ENCODE results near the gene BTNL8. TPM values are rescaled to one million over a fixed set of nuclear protein-coding genes. Genes with fewer than 3 reads are reported as not detected.

BTNL8 gene
- total RNA-seq, 1 donor from 2014 or later = not detected

DNA sequence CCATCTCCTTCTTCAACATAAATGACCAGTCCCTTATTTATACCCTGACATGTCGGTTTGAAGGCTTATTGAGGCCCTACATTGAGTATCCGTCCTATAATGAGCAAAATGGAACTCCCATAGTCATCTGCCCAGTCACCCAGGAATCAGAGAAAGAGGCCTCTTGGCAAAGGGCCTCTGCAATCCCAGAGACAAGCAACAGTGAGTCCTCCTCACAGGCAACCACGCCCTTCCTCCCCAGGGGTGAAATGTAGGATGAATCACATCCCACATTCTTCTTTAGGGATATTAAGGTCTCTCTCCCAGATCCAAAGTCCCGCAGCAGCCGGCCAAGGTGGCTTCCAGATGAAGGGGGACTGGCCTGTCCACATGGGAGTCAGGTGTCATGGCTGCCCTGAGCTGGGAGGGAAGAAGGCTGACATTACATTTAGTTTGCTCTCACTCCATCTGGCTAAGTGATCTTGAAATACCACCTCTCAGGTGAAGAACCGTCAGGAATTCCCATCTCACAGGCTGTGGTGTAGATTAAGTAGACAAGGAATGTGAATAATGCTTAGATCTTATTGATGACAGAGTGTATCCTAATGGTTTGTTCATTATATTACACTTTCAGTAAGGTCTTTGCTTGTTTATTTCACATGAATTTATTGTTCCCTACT is 51.5 kb downstream of the BTNL8 start:
- no peak for DNase-seq (ENCODE audit: extremely low read depth, low read depth, low spot score)

DNA sequence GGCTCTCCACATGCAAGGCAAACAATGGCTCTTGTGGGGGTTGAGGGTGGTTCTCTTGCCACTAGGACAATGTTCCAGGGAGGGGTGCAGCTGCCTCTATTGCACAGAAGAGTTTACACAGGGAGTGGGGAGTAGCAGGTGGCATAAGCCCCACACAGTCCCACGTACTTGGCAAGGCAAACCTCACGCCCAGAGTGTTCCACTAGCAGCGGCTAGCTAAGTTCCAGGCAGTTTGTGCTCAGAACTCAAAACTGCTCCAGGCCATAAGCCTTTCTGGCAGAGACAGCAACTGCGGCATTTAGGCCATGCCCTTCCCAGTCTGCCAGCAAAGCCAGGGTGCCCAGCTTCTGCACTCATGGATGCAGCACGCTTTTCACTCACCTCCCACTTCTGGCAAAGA is 60.7 kb downstream of the BTNL8 start:
- no peak for DNase-seq (ENCODE audit: extremely low read depth, low read depth, low spot score)

DNA sequence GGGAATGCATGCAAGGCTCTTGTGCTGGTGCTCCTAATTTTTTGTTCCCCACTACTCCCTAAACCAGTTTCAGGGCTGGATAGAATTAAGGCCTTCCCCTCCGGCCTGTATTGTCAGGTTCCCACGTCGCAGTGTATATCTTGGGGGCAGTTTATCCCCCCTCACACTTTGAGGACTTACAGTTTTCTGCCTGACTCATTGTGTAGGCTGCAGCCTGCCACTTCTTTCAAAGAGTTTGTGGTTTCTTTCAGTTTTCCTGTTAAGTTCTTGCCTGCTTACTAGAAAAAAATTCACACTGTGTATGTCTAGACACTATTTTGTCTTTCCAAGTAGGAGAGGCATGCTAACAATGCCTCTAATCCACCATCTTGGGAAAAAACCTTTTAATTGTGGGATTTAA is 61.2 kb downstream of the BTNL8 start:
- DNase-seq (ENCODE audit: extremely low read depth, low read depth, low spot score) = no peak

DNA sequence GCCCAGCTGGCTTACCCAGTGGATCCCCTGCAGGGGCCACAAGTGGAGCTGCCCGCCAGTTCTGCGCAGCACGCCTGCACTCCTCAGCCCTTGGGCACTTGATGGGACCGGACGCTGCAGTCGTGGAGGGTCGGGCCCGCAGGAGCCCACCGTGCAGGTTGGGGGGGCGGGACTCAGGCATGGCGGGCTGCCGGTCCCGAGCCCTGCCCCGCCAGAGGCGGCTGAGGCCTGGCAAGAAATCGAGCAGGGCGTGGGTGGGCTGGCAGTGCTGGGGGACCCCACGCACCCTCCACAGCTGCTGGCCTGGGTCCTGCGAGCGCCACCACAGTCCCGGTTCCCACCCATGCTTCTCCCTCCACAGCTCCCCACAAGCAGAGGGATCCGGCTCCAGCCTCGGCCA is 70.4 kb downstream of the BTNL8 start:
- no peak for DNase-seq (ENCODE audit: extremely low read depth, low read depth, low spot score)

DNA sequence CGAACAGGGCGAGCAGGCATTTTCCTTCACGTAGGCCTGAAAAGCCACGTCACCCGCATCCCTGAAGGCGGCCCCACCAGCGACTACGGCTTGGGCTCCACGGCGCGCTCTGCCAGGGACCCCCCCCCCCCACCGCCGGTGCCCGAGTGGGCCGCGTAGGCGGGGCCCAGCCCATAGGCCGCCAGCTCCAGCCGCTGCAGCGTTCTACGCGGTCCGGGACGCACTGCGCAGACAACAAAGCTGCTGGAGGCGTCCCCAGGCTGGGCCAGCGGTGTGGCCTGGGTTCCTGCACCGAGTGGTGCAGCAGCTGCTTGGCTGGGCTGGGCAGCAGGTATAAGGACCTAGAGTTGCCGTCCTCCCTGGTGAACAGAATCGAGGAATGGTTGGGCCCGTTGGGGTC is 71.4 kb downstream of the BTNL8 start:
- no peak for DNase-seq (ENCODE audit: extremely low read depth, low read depth, low spot score)

DNA sequence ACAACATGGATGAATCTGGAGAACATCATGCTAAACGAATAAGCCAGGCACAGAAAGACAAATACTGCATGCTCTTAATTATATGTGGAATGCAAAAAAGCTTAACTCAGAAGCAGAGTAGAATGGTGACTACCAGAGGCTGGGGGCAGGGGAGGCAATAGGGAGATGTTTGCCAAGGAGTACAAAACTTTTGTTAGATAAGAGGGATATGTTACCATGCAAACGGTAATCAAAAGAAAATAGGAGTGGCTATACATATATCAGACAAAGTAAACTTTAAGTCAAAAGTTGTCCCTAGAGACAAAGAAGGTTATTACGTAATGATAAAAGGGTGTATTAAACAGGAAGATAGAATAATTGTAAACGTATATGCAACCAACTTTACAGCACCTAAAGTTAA is 71.9 kb downstream of the BTNL8 start:
- no peak for DNase-seq (ENCODE audit: extremely low read depth, low read depth, low spot score)

DNA sequence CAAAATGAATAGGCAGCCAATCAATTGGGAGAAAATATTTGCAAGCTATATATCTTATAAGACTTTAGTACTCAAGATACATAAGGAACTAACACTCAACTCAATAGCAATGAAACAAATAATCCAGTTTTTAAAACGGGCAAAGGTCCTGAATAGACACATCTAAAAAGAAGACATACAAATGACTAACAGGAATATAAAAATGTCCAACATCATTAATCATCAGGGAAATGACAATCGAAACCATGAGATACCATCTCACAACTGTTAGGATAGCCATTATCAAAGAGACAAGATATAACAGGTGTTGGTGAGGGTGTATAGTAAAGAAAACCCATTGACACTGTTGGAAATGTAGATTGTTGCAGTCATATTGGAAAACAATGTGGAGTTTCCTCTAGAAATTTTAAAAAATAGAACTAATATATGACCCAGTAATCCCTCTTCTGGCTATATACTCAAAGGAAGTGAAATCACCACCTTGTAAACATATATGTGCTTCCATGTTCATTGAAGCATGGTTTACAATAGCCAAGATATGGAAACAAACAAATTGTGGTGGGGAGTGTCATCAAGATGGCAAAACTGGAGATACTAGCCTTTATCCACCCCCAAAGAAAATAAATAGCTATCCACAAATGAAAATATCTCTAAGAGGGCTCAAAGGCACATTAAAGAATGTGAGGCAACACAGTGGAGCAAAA is 75.8 kb downstream of the BTNL8 start:
- DNase-seq (ENCODE audit: extremely low read depth, low read depth, low spot score) = no peak

DNA sequence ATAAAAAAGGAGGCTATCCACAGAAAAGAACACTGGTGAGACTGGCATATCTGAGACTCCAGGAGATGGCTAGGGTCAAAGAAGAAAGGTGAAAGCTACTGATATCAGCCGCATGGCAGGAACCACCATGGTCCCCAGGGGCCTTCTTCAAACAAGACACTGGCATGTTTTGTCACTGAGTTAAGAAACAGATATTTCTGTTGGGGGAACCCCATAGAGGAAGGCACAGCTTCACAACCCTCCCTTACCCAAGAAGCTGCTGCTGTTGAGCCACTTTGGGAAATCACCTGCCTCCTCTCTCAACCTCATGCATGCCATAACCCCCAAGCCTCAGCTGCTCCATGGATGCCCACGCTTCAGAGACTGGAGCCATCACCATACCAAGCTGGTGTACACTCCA is 76.4 kb downstream of the BTNL8 start:
- DNase-seq (ENCODE audit: extremely low read depth, low read depth, low spot score) = no peak

DNA sequence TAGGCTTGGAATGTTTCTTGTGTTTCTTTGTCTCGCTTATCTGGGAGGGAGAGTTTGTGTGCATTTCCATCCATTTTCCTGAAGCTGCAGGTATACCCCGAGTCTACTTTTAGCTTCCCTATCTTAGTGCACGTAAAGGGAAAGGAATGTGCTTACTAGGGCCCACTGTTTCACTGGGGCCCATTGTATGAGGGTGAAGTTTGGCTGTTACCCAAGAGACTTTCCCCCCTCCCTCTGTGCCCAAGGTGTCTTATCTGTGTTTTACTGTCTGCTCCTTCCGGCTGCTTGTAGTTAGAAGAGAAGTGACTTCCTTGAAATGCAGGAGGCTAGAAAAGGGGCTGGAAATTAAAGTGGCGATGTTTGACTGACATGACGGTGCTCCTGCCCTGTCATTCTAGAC is 77.6 kb downstream of the BTNL8 start:
- no peak for DNase-seq (ENCODE audit: extremely low read depth, low read depth, low spot score)

DNA sequence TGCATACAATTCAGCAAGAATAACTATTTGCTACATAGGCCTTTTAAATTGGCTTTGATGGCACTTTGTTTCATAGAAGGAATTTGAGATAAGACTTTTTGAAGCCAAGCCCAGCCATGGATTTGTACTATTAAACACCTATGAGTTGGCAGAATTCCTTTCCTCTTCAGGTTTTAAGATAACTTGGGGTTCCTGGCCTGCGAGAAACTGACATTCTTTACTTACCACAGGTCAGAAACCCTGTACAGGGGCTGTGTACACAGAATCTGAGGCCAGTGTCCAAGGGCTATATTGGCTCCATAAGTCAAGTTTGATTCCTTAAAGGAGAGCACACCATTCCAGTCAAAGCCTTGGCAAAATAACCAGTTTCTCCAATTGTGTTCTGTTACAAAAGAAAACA is 78.9 kb downstream of the BTNL8 start:
- no peak for DNase-seq (ENCODE audit: extremely low read depth, low read depth, low spot score)

DNA sequence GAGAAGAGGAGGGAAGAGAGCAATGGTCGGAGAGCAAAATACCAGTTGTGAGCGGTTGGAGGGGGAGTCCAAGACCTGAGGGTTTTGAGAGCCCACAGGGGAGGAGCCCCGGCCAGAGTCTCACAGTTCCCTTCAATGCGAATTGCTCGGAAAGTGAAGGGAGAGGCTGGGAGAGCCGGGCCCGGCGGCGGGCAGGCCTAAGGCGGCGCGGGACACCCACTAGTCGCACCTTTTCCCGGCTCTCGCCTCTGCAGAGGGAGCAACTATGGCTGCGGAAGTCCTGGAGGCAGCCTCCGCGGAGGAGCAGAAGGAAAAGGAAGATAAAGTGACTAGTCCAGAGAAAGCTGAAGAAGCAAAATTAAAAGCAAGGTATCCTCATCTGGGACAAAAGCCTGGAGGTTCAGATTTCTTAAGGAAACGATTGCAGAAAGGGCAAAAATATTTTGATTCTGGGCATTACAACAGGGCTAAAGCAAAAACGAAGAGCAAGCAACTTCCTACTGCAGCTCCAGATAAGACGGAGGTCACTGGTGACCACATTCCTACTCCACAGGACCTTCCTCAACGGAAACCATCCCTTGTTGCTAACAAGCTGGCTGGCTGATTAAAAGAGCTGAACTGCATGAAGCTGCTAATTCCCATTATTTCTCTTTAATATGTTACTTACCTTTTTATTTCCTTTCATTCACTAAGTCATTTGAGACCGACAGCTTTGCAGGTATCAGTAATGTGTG is 83.2 kb downstream of the BTNL8 start:
- no peak for DNase-seq (ENCODE audit: extremely low read depth, low read depth, low spot score)

DNA sequence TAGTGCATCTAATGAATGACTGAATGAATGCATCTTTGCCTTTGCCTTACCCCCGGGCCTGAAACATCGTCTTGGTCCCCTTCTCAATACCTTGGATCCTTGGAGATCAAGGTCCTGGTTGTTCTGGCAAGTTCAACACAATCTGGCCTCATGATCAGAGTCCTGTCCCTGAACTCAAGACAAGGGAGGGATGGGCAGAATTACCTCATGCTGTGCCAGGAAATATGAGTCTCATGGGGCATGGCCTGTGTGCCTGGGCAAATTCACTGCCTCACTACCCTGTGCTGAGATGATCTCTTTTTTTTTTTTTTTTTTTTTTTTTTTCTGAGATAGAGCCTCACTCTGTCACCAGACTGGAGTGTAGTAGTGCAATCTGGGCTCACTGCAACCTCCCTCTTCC is 89.1 kb downstream of the BTNL8 start:
- DNase-seq (ENCODE audit: extremely low read depth, low read depth, low spot score) = no peak

DNA sequence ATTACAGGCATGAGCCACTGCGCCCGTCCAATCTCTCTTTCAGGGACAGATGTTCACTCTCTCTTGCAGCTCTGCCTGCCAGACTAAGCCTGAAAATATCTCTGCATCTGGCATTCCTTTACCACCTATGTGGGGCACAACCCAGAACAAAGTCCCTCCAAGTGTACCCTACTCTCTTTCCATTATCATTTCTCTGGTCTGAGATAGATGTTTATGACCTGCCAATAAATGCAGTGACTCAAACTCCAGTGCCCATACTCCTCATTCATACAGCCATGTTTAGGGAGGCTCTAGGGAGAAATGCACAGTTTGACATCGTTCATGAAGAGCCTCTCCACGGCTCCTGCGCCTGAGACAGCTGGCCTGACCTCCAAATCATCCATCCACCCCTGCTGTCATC is 89.6 kb downstream of the BTNL8 start, which contains the start of gene BTNL3:
Gene BTNL3, plus strand, starts transcription at position 255 of the 400 bp plus-strand sequence. CDS start 183 bp downstream, outside the sequence.
- DNase-seq (ENCODE audit: extremely low read depth, low read depth, low spot score) = no peak

DNA sequence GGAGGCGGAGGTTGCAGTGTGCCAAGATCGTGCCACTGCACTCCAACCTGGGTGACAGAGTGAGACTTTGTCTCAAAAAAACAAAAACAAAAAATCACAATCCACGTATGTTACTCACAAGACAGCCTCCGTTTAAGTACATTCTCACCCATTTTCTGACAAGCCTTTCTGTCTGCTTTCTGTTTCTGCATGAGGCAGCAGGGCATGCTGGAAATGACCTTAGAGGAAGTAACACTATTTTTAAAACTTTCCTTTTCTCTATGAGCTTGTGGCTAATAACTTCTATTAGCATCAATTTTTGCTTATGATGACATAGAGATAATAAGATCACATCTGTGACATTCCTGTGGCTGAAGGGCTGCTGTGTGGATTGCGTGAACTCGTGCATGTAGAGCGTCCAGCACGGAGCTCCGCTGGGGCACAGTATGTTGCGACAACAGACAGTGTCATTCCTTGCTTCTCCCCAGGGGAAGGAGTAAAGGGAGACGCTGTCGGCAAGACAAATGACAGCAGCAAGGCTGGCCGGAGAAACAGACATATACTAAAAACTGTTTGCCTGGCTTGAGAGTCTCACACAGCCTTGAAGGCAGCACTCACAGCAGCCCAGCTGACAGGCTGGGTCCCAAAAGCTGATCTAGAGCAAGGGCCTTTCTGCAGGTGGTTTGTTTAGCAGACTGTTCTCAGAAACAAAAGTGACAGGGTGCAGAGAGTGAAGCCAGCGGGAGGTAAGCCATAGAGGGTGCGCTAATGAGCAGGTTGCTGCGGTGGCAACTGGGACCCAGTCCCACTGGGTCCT is 91.3 kb downstream of the BTNL8 start:
- no peak for DNase-seq (ENCODE audit: extremely low read depth, low read depth, low spot score)

DNA sequence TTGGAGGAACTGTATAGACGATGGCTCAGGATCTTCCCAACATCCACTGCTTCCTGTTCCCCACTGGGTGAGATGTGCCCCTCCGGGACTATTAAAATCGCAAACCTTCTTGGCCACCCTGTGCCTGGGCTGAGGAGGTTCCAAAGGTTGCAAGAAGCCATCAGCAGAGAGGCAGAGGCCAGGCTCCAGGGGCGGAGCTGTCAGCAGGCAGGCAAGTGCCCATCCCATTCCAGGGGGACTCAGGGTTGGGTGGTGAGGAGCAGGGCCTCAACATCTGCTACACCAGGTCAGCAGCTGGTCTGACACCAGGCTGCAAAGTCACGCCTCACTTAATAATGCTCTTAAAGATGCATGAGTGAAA is 91.9 kb downstream of the BTNL8 start:
- no peak for DNase-seq (ENCODE audit: extremely low read depth, low read depth, low spot score)

Other genes with a start within 250 kb of the BTNL8 start
- gene FLT4, start 249.6 kb upstream of the BTNL8 start, total RNA-seq = 97.3 and 203 TPM in 2 replicates
- not detected in 2 replicates for gene OR2Y1, start 159.1 kb upstream of the BTNL8 start, total RNA-seq
- 134 and 183 TPM in 2 replicates for gene MGAT1, start 96.4 kb upstream of the BTNL8 start, total RNA-seq
- gene ZFP62, start 37.9 kb upstream of the BTNL8 start, total RNA-seq = 20.0 and 24.2 TPM in 2 replicates
- not detected in 2 replicates for gene BTNL3, start 89.7 kb downstream of the BTNL8 start, total RNA-seq
- 0.15 and 2.8 TPM in 2 replicates for gene BTNL9, start 141.1 kb downstream of the BTNL8 start, total RNA-seq
- gene OR2V1, start 232.0 kb downstream of the BTNL8 start, total RNA-seq = not detected in 2 replicates
- not detected in 2 replicates for gene OR2V2, start 248.4 kb downstream of the BTNL8 start, total RNA-seq